ENCODE data around the gene SERGEF.

DNA sequence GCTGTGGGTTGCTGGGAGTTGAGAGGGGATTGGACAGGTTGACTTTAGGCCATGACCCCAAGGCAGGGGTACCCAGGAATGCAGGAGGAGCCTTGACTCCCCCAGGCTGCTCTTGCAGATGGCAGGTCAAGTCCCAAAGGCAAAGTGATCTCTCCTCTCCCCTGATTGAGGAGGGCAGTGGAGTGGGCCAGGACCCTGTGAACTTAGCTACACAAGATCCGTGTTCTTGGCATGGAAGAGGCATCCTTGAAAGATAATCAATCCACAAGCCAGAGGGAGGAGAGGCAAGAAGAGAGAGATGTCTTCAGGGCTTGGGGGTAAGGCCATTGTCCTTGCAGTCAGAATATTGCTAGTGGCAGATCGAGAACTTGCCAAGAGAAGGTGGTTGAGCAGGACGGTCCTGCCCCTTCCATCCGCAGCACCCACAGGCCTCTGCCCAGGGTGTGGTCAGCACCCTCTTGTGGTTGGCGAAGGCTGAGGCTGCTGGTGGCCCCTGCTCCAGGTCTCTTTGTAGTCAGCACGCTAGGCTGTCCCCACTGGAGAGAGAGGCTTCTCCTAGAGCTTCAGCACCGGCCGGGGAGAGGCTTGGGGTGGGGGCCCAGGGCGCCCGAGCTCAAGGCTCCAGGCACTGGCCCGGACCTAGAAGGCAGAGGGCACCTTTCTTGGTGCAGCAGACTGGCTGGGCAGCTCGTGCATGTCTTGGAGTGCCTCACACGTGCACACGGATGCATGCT lies 232.8 kb downstream of the SERGEF start:
- TF ChIP-seq, protein P1, sequence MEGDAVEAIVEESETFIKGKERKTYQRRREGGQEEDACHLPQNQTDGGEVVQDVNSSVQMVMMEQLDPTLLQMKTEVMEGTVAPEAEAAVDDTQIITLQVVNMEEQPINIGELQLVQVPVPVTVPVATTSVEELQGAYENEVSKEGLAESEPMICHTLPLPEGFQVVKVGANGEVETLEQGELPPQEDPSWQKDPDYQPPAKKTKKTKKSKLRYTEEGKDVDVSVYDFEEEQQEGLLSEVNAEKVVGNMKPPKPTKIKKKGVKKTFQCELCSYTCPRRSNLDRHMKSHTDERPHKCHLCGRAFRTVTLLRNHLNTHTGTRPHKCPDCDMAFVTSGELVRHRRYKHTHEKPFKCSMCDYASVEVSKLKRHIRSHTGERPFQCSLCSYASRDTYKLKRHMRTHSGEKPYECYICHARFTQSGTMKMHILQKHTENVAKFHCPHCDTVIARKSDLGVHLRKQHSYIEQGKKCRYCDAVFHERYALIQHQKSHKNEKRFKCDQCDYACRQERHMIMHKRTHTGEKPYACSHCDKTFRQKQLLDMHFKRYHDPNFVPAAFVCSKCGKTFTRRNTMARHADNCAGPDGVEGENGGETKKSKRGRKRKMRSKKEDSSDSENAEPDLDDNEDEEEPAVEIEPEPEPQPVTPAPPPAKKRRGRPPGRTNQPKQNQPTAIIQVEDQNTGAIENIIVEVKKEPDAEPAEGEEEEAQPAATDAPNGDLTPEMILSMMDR (conservative IDR thresholded peaks at IDR 0.05): no peak; the same call in 1 of the 2 replicates
- TF ChIP-seq ZFX (IDR thresholded peaks at IDR 0.05): no peak
